Stomach (tissue), 9 donors: ENCODE data around the gene PDP2. TPM values are rescaled to one million over a fixed set of nuclear protein-coding genes. Genes with fewer than 3 reads are reported as not detected.

Experiments used
- DNase-seq, 2 donors: peaks; one replicate each; pipeline versions ENCODE4 v3.0.0 to v3.0.0-alpha.2; 2013 to 2019
- H3K27ac ChIP-seq, 5 donors: fragments of 200-600 bp in 4 of 5; sonication (generic) in 4 of 5; one replicate each; pipeline ENCODE4 v1.5.1; 2013 to 2019; ENCODE audit warnings: mild to moderate bottlenecking in 1 of 5, moderate library complexity in 1 of 5
- H3K27me3 ChIP-seq, 3 donors: fragments of 200-600 bp; sonication (generic); one replicate each; pipeline ENCODE4 v1.5.1; 2017 to 2019; ENCODE audit warnings: mixed run types in 1 of 3
- H3K36me3 ChIP-seq, 4 donors: fragments of 200-600 bp; sonication (generic); 1 replicate in 3 of 4; 2 replicates in 1 of 4; pipeline ENCODE4 v1.5.1; 2016 to 2019
- H3K4me1 ChIP-seq, 4 donors: fragments of 200-600 bp; sonication (generic); one replicate each; pipeline ENCODE4 v1.5.1; 2016 to 2019
- H3K4me3 ChIP-seq, 4 donors: fragments of 200-600 bp; sonication (generic) in 3 of 4; one replicate each; pipeline ENCODE4 v1.5.1; 2016 to 2019; ENCODE audit warnings: mild to moderate bottlenecking in 1 of 4
- H3K9me3 ChIP-seq, 4 donors: fragments of 200-600 bp; sonication (generic); one replicate each; pipeline ENCODE4 v1.5.1; 2016 to 2019
- EP300 ChIP-seq: sonication (generic); formaldehyde crosslinking; IDR thresholded peaks from one replicate; pipeline ENCODE4 v1.6.1; 2017; ENCODE audit warnings: antibody characterized with exemption
- POLR2A ChIP-seq, 4 donors: fragments of 450-650 bp; IDR thresholded peaks; one replicate each; pipeline ENCODE4 v1.6.1; 2016; ENCODE audit warnings: antibody characterized with exemption in 4 of 4, control low read depth in 2 of 4, mild to moderate bottlenecking in 1 of 4, moderate library complexity in 1 of 4
- POLR2AphosphoS5 ChIP-seq, 3 donors: sonication (generic); formaldehyde crosslinking; IDR thresholded peaks; one replicate each; pipeline ENCODE4 v1.6.1; 2016; ENCODE audit warnings: antibody characterized with exemption in 3 of 3
- WGBS, 5 donors: extraction: QIAGEN DNeasy Blood & Tissue Kit in 3 of 5; methylation state at CpG; one replicate each; pipeline versions ENCODE4 v1.1.5 to v1.1.7; 2013 to 2018; 5-methylcytosine and 5-hydroxymethylcytosine counted together
- intact Hi-C: fragments of 100-400 bp; cut with DNase I; formaldehyde crosslinking; loops from one replicate; pipeline ENCODE4 v1.15.1; 2023; ENCODE audit warnings: low total_unique reads
- polyA plus RNA-seq, 3 donors: library from polyadenylated mRNA; stranded (reverse); fragments of 200-250 nt; gene quantifications; one replicate each; pipeline ENCODE4 v1.2.3, GENCODE V29; 2013
- total RNA-seq, 5 donors: library from RNA; depleted of rRNA; stranded (reverse); fragments of >200 nt; gene quantifications; one replicate each; pipeline versions ENCODE4 v1.1.0 to v1.2.3, GENCODE V29; 2014 to 2016
- TF ChIP-seq, protein P1 (sequence below), 7 experiments: fragments of 450-650 bp in 4 of 7; fragments of 200-600 bp in 3 of 7; sonication (generic) in 3 of 7; IDR thresholded peaks; one replicate each; pipeline ENCODE4 v1.5.1; 2016 to 2019; ENCODE audit warnings: antibody characterized with exemption in 7 of 7, control low read depth in 2 of 7, mild to moderate bottlenecking in 1 of 7
- donor health status: healthy with polysubstance abuse.
- donor health status: Bipolar disorder and iron deficiency.
- donor health status: healthy.

Gene PDP2
- total and polyA plus RNA-seq, 8 donors = 1.6 to 96.9 (median 5.0) TPM

DNA sequence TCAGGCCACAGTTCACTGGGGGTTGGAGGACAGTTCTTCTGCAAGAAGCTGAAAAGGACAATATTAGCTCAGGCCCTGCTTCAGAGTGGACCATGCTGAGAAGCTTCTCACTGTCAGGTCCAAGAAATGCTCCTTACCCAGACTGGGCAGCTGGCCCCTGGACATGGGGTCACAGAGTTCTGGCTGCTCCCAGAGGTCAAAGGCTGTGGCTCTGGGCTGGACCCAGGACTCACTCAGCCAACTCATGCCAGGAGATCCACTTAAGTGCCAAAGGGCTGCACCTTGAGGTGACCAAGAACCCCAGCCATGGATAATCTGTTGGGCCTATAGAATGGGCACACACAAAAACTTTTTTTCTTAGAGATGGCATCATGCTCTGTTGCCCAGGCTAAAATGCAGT, 59.1 kb downstream of the PDP2 start:
- intact Hi-C loops = no loop called here
- no peak overlapping the region for H3K4me3 ChIP-seq
- H3K4me1 ChIP-seq = peaks cover 18 to 36% (median 31%) of the 10 kb centered on the region in 4 donors
- TF ChIP-seq EP300 (no peak), POLR2A (IDR thresholded peaks at IDR 0.05) (no peak), POLR2AphosphoS5 (IDR thresholded peaks at IDR 0.05) (no peak)
- TF ChIP-seq, protein P1, sequence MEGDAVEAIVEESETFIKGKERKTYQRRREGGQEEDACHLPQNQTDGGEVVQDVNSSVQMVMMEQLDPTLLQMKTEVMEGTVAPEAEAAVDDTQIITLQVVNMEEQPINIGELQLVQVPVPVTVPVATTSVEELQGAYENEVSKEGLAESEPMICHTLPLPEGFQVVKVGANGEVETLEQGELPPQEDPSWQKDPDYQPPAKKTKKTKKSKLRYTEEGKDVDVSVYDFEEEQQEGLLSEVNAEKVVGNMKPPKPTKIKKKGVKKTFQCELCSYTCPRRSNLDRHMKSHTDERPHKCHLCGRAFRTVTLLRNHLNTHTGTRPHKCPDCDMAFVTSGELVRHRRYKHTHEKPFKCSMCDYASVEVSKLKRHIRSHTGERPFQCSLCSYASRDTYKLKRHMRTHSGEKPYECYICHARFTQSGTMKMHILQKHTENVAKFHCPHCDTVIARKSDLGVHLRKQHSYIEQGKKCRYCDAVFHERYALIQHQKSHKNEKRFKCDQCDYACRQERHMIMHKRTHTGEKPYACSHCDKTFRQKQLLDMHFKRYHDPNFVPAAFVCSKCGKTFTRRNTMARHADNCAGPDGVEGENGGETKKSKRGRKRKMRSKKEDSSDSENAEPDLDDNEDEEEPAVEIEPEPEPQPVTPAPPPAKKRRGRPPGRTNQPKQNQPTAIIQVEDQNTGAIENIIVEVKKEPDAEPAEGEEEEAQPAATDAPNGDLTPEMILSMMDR (IDR thresholded peaks at IDR 0.05) = no peak
- DNase-seq = no peak
- H3K36me3 ChIP-seq = peaks cover 41 to 70% (median 68%) of the 10 kb centered on the region in 4 donors
- no peak overlapping the region for H3K27ac ChIP-seq
- H3K9me3 ChIP-seq = no peaks in the 10 kb centered on the region
- no peaks in the 10 kb centered on the region for H3K27me3 ChIP-seq

DNA sequence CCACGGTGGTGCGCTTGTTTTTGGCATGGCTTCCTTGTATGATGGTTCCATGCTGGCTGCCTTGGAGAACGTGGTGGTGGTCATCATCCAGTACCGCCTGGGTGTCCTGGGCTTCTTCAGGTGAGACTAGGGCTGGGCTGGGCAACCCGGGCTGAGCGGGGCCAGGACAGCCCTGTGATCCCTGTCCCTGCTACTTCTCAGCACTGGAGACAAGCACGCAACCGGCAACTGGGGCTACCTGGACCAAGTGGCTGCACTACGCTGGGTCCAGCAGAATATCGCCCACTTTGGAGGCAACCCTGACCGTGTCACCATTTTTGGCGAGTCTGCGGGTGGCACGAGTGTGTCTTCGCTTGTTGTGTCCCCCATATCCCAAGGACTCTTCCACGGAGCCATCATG, 59.9 kb downstream of the PDP2 start:
- TF ChIP-seq, protein P1 (IDR thresholded peaks at IDR 0.05) = no peak
- TF ChIP-seq EP300 = no peak
- TF ChIP-seq POLR2A (IDR thresholded peaks at IDR 0.05) = no peak
- no peak for TF ChIP-seq POLR2AphosphoS5 (IDR thresholded peaks at IDR 0.05)
- no peak overlapping the region for H3K27ac ChIP-seq
- peaks cover 41 to 72% (median 69%) of the 10 kb centered on the region in 4 donors for H3K36me3 ChIP-seq
- DNase-seq = no peak
- H3K4me1 ChIP-seq = peaks cover 16 to 32% (median 28%) of the 10 kb centered on the region in 4 donors
- no peaks in the 10 kb centered on the region for H3K27me3 ChIP-seq
- WGBS, 5 donors = 83 to 97% (median 94%) methylated on average over 7 to 16 of the region's 16 CpGs
- no peak overlapping the region for H3K4me3 ChIP-seq
- no peaks in the 10 kb centered on the region for H3K9me3 ChIP-seq
- intact Hi-C loops = no loop called here

Other genes with a start within 250 kb of the PDP2 start
- 100 to 1,000 TPM in 3 of 5 donors, 10 to 100 TPM in 2; 10.5 to 244 (median 127) TPM for gene CMTM4, start 183.8 kb upstream of the PDP2 start, total RNA-seq
- 10 to 100 TPM; 15.1 to 38.2 (median 24.1) TPM for gene CMTM4, start 183.8 kb upstream of the PDP2 start, polyA plus RNA-seq
- 100 to 1,000 TPM in 4 of 5 donors, 10 to 100 TPM in 1; 53.1 to 264 (median 211) TPM for gene DYNC1LI2, start 128.9 kb upstream of the PDP2 start, total RNA-seq
- gene DYNC1LI2, start 128.9 kb upstream of the PDP2 start, polyA plus RNA-seq = 10 to 100 TPM; 34.5 to 67.4 (median 51.6) TPM
- not detected for gene TERB1, start 78.9 kb upstream of the PDP2 start, total RNA-seq
- not detected for gene TERB1, start 78.9 kb upstream of the PDP2 start, polyA plus RNA-seq
- 10 to 100 TPM in 4 of 5 donors, 1 to 10 TPM in 1; 4.5 to 72.1 (median 16.9) TPM for gene NAE1, start 49.5 kb upstream of the PDP2 start, total RNA-seq
- 10 to 100 TPM; 25.6 to 40.8 (median 32.0) TPM for gene NAE1, start 49.5 kb upstream of the PDP2 start, polyA plus RNA-seq
- gene CA7, start 36.1 kb upstream of the PDP2 start, total RNA-seq = 10 to 100 TPM in 1 of 5 donors, under 1 TPM in 1, not detected in 3; 0.55 to 27.8 TPM
- under 1 TPM in 1 of 3 donors, not detected in 2; 0.10 TPM for gene CA7, start 36.1 kb upstream of the PDP2 start, polyA plus RNA-seq
- 1 to 10 TPM in 1 of 5 donors, under 1 TPM in 1, not detected in 3; 0.14 to 1.1 TPM for gene CDH16, start 38.4 kb downstream of the PDP2 start, total RNA-seq
- 1 to 10 TPM in 1 of 3 donors, not detected in 2; 2.3 TPM for gene CDH16, start 38.4 kb downstream of the PDP2 start, polyA plus RNA-seq
- gene RRAD, start 45.0 kb downstream of the PDP2 start, total RNA-seq = 10 to 100 TPM in 2 of 5 donors, 1 to 10 TPM in 3; 1.0 to 39.7 (median 3.6) TPM
- gene RRAD, start 45.0 kb downstream of the PDP2 start, polyA plus RNA-seq = 10 to 100 TPM in 1 of 3 donors, 1 to 10 TPM in 2; 2.9 to 37.8 (median 3.4) TPM
- gene CIAO2B, start 53.9 kb downstream of the PDP2 start, total RNA-seq = 10 to 100 TPM in 4 of 5 donors, 1 to 10 TPM in 1; 4.3 to 95.1 (median 43.2) TPM
- gene CIAO2B, start 53.9 kb downstream of the PDP2 start, polyA plus RNA-seq = 100 to 1,000 TPM; 166 to 176 (median 171) TPM
- 100 to 1,000 TPM in 1 of 5 donors, 10 to 100 TPM in 4; 16.9 to 893 (median 47.4) TPM for gene CES2, start 55.0 kb downstream of the PDP2 start, total RNA-seq
- 10 to 100 TPM; 24.9 to 32.7 (median 26.1) TPM for gene CES2, start 55.0 kb downstream of the PDP2 start, polyA plus RNA-seq
- gene CES3, start 80.8 kb downstream of the PDP2 start, total RNA-seq = 100 to 1,000 TPM in 1 of 5 donors, 10 to 100 TPM in 1, 1 to 10 TPM in 1, under 1 TPM in 1, not detected in 1; 0.37 to 145 (median 8.3) TPM
- 1 to 10 TPM in 1 of 3 donors, under 1 TPM in 1, not detected in 1; 0.56 to 2.8 TPM for gene CES3, start 80.8 kb downstream of the PDP2 start, polyA plus RNA-seq
- 10 to 100 TPM in 2 of 5 donors, 1 to 10 TPM in 3; 3.3 to 22.3 (median 7.0) TPM for gene CES4A, start 108.1 kb downstream of the PDP2 start, total RNA-seq
- gene CES4A, start 108.1 kb downstream of the PDP2 start, polyA plus RNA-seq = 10 to 100 TPM in 1 of 3 donors, 1 to 10 TPM in 2; 3.2 to 16.5 (median 3.7) TPM
- 10 to 100 TPM in 4 of 5 donors, 1 to 10 TPM in 1; 4.1 to 68.1 (median 46.2) TPM for gene CBFB, start 148.6 kb downstream of the PDP2 start, total RNA-seq
- gene CBFB, start 148.6 kb downstream of the PDP2 start, polyA plus RNA-seq = 10 to 100 TPM; 13.1 to 17.7 (median 14.9) TPM
- 10 to 100 TPM in 3 of 5 donors, 1 to 10 TPM in 2; 4.6 to 39.6 (median 13.4) TPM for gene PHAF1, start 229.4 kb downstream of the PDP2 start, total RNA-seq
- gene PHAF1, start 229.4 kb downstream of the PDP2 start, polyA plus RNA-seq = 1 to 10 TPM; 5.1 to 7.6 (median 7.5) TPM